Fibroblast of villous mesenchyme (primary cell): ENCODE data around the gene FGF3. TPM values are rescaled to one million over a fixed set of nuclear protein-coding genes. Genes with fewer than 3 reads are reported as not detected.

Experiments
- DNase-seq: peaks from one replicate; pipeline ENCODE4 v3.0.0-alpha.2; 2010; ENCODE audit warnings: low read depth
- H3K4me3 ChIP-seq: 2 replicates; pipeline ENCODE4 v1.5.1; 2011; ENCODE audit warnings: low read depth, mild to moderate bottlenecking, low read length
- total RNA-seq: library from RNA; depleted of rRNA; stranded (reverse); fragments of >200 nt; gene quantifications from 2 replicates; pipeline ENCODE4 v1.2.3, GENCODE V29; 2012
- TF ChIP-seq, protein P1 (sequence below): IDR thresholded peaks from 2 replicates; pipeline ENCODE4 v1.5.1; 2012; ENCODE audit warnings: low read depth, mild to moderate bottlenecking, low read length; ENCODE audit not compliant: insufficient read depth

FGF3 gene
- total RNA-seq: not detected in 2 replicates

DNA sequence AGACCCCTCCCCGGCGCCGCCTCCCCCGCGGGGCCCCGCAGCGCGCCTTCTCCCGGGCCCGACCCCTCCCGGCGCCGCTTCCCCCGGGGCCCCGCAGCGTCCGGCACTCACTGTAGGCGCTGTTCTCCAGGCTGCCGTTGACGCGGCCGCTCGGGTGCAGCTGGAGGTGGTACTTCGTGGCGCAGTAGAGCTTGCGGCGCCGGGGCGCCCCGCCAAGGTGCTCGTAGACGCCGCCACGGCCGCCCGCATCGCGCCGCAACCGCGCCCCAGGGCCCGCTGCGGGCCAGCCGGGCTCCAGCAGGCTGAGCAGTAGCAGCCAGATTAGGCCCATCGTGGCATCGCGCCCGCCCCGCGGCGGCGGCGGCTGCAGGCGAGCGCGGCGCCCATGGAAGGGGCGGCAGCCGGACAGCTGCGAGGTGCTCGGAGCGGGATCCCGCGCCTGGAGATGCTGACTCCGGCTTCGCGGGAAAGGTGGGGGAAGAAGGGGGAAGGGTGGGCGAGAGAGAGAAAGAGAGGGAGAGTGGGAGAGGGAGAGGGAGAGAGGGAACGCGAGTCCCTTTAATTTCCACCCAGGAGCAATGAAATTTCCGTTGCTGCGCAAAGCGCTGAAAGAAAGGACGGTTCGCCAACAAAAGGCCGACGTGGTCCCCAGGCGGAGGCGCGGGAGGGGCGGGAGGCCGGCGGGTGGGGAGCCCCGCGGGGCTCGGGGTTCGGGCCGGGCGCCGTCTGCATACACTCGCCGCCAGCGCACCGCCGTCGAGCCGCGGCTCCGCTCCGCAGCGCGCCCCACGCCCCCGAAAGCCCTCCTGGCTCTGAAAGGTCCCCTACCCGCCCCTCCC is at the start of gene FGF3:
FGF3 (minus strand) TSS at position 814 of the 839 bp plus-strand sequence; CDS start at position 331, 483 bp downstream.
- no peak within 1 kb of the TSS for H3K4me3 ChIP-seq
- TF ChIP-seq, protein P1, sequence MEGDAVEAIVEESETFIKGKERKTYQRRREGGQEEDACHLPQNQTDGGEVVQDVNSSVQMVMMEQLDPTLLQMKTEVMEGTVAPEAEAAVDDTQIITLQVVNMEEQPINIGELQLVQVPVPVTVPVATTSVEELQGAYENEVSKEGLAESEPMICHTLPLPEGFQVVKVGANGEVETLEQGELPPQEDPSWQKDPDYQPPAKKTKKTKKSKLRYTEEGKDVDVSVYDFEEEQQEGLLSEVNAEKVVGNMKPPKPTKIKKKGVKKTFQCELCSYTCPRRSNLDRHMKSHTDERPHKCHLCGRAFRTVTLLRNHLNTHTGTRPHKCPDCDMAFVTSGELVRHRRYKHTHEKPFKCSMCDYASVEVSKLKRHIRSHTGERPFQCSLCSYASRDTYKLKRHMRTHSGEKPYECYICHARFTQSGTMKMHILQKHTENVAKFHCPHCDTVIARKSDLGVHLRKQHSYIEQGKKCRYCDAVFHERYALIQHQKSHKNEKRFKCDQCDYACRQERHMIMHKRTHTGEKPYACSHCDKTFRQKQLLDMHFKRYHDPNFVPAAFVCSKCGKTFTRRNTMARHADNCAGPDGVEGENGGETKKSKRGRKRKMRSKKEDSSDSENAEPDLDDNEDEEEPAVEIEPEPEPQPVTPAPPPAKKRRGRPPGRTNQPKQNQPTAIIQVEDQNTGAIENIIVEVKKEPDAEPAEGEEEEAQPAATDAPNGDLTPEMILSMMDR: no peak
- DNase-seq: no peak

- H3K4me3 ChIP-seq: no peak overlapping the region
- no peak for DNase-seq
Measured at GRCh38 chr11:69868871-69869270, 49.7 kb upstream of the FGF3 start.

GRCh38 chr11:69868006-69868810 is 49.0 kb upstream of the FGF3 start:
- DNase-seq: no peak
- no peak overlapping the region for H3K4me3 ChIP-seq
- TF ChIP-seq, protein P1: no peak

More at GRCh38 chr11:69868871-69869270, 49.7 kb upstream of the FGF3 start:
- TF ChIP-seq, protein P1: no peak

DNA sequence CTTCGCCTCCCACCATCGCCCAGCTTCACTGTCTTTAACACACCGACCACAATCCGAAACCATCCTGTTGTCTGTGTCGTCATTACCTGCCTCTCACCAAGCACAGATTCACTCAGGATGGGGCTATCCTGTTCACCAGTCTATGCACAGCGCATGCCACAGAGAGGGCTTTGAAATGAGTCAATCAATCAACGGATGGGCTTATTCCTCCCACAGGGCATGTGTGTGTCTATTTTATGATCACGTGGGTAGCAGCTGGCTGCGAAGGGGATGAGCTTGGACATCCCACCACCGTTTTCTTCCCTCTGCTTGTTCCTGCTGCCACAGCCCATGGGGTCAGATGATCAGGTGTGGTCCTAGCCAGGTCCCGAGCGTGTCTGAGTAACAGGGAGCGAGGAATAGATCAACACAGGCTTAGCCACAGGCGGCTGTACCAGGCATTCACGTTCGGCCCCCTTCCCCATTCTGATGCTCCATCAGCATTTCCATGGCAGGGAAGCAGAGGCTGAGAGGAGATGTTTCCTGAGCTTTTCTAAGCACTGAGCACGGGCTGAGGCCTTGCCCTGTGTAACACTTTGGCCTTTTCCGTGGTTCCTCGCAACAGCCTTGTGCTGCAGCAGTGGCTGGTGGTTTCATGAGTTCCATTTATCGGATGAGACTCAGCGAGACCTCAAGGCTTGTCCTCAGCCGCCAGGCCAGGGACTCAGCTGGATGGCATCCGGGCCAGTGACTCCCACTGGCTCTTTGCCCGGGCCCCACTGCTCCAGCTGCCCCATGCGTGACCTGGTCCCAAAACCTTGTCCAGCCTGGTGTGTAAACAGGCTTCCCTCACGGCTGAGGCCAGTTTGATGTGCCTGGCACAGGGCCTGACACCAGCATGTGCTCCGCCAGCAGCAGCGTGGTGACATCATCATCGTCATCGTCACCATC is 48.1 kb upstream of the FGF3 start:
- no peak overlapping the region for H3K4me3 ChIP-seq
- no peak for DNase-seq
- TF ChIP-seq, protein P1: no peak

DNA sequence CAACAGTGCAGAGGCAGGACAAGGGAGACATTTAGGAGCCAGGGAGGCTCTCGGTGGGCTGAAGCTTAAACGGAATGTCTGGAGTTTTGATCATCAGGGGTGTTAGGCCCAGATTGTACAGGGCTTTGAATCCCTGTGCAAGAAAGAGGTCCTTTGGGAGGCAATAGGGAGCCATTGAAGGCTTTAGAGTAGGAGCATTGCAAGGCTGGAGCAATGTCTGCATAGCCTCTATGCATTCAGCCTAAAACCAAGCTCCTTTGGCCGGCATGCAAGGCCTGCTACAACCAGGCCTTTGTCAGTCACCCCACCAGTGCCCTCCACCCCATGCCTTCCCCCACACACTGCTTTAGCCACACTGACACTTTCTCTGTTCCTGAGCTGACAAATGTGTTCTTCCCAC is 47.4 kb upstream of the FGF3 start:
- H3K4me3 ChIP-seq: no peak overlapping the region
- TF ChIP-seq, protein P1: no peak
- DNase-seq: no peak

- no peak overlapping the region for H3K4me3 ChIP-seq
- no peak for DNase-seq
- TF ChIP-seq, protein P1: no peak
Measured at GRCh38 chr11:69865707-69866106, 46.5 kb upstream of the FGF3 start.
